GM23338 (cell line): ENCODE results near the gene PCSK4. TPM values are rescaled to one million over a fixed set of nuclear protein-coding genes. Genes with fewer than 3 reads are reported as not detected.

Source experiments
- ATAC-seq: fragments of 200-7000 bp; cut with Tn5 transposase; 3 replicates; pipeline ENCODE4 v1.9.1; 2020
- DNase-seq: peaks from one replicate; pipeline ENCODE4 v3.0.0-alpha.2; 2015; ENCODE audit warnings: low spot score
- H2AFZ ChIP-seq: fragments of 200-600 bp; sonication (generic); 2 replicates; pipeline ENCODE4 v1.8.0; 2016; ENCODE audit warnings: antibody characterized with exemption, mild to moderate bottlenecking, moderate library complexity
- H3F3A ChIP-seq: fragments of 200-600 bp; sonication (generic); replicated peaks from 2 replicates; pipeline ENCODE4 v1.8.0; 2017; ENCODE audit warnings: antibody characterized with exemption, mixed run types, low read depth
- H3K27ac ChIP-seq: fragments of 200-600 bp; sonication (generic); 2 replicates; pipeline ENCODE4 v1.6.1; 2016; ENCODE audit warnings: low read depth
- H3K27me3 ChIP-seq: fragments of 200-600 bp; sonication (generic); 2 replicates; pipeline ENCODE4 v1.8.0; 2016; ENCODE audit warnings: mild to moderate bottlenecking, mixed run types, moderate library complexity; ENCODE audit not compliant: insufficient read depth
- H3K36me3 ChIP-seq: fragments of 200-600 bp; sonication (generic); 2 replicates; pipeline ENCODE4 v1.8.0; 2016; ENCODE audit warnings: mild to moderate bottlenecking; ENCODE audit not compliant: insufficient read depth
- H3K4me1 ChIP-seq: fragments of 200-600 bp; sonication (generic); 2 replicates; pipeline ENCODE4 v1.8.0; 2016; ENCODE audit warnings: mild to moderate bottlenecking, moderate library complexity; ENCODE audit not compliant: insufficient read depth
- H3K4me2 ChIP-seq: fragments of 200-600 bp; sonication (generic); 2 replicates; pipeline ENCODE4 v1.7.1; 2017; ENCODE audit warnings: mixed run types
- H3K4me3 ChIP-seq: fragments of 200-600 bp; sonication (generic); 2 replicates; pipeline ENCODE4 v1.6.1; 2016; ENCODE audit warnings: mixed run types
- H3K79me2 ChIP-seq: fragments of 200-600 bp; sonication (generic); replicated peaks from 2 replicates; pipeline ENCODE4 v1.8.0; 2017; ENCODE audit warnings: mild to moderate bottlenecking; ENCODE audit not compliant: insufficient read depth
- H3K9me2 ChIP-seq: fragments of 200-600 bp; sonication (generic); 2 replicates; pipeline ENCODE4 v1.8.0; 2017; ENCODE audit not compliant: insufficient read depth
- H4K20me1 ChIP-seq: fragments of 200-600 bp; sonication (generic); replicated peaks from 2 replicates; pipeline ENCODE4 v1.8.0; 2017; ENCODE audit warnings: mild to moderate bottlenecking; ENCODE audit not compliant: insufficient read depth
- H3K27ac Mint-ChIP-seq: 2 replicates; pipeline ENCODE4 v1.8.0; 2020; ENCODE audit warnings: inconsistent platforms, mild to moderate bottlenecking, moderate library complexity, mixed read lengths
- H3K27me3 Mint-ChIP-seq: 3 replicates; pipeline ENCODE4 v1.8.0; 2022; ENCODE audit warnings: low read depth, mild to moderate bottlenecking, moderate library complexity, mixed read lengths, inconsistent platforms; ENCODE audit not compliant: insufficient read depth, poor library complexity
- H3K36me3 Mint-ChIP-seq: 3 replicates; pipeline ENCODE4 v1.8.0; 2021; ENCODE audit warnings: low read depth, mild to moderate bottlenecking, inconsistent platforms, moderate library complexity, mixed read lengths
- H3K4me1 Mint-ChIP-seq: 3 replicates; pipeline ENCODE4 v1.8.0; 2020; ENCODE audit warnings: mild to moderate bottlenecking, inconsistent platforms, mixed read lengths
- H3K4me3 Mint-ChIP-seq: 3 replicates; pipeline ENCODE4 v1.8.0; 2021; ENCODE audit warnings: moderate library complexity, mild to moderate bottlenecking, inconsistent platforms, mixed read lengths
- H3K9me3 Mint-ChIP-seq: 3 replicates; pipeline ENCODE4 v1.8.0; 2020; ENCODE audit warnings: moderate library complexity, mild to moderate bottlenecking, inconsistent platforms, mixed read lengths
- CREB1 ChIP-seq: fragments of 250-450 bp; sonication (Bioruptor Pico); IDR thresholded peaks from 2 replicates; pipeline ENCODE4 v1.5.0; 2020; ENCODE audit warnings: low read depth, mild to moderate bottlenecking, moderate library complexity
- CTCF ChIP-seq, 2 experiments: fragments of 200-600 bp in 1 of 2; sonication (generic) in 1 of 2; conservative IDR thresholded peaks; 2 replicates each; pipeline versions ENCODE4 v1.5.1 to v1.6.1; 2016 to 2017; ENCODE audit warnings: antibody characterized with exemption in 2 of 2, low read depth in 2 of 2, mild to moderate bottlenecking in 2 of 2, moderate library complexity in 1 of 2
- ETS1 ChIP-seq: IDR thresholded peaks from 2 replicates; pipeline ENCODE4 v1.6.1; 2016; ENCODE audit warnings: antibody characterized with exemption
- EZH2phosphoT487 ChIP-seq: fragments of 200-600 bp; sonication (generic); IDR thresholded peaks from one replicate; pipeline ENCODE4 v1.8.1; 2018; ENCODE audit warnings: antibody characterized with exemption; ENCODE audit not compliant: unreplicated experiment
- JUNB ChIP-seq: IDR thresholded peaks from one replicate; pipeline ENCODE4 v1.6.1; 2016; ENCODE audit warnings: antibody characterized with exemption; ENCODE audit not compliant: unreplicated experiment
- NANOG ChIP-seq: IDR thresholded peaks from 2 replicates; pipeline ENCODE4 v1.6.1; 2016; ENCODE audit warnings: antibody characterized with exemption, borderline replicate concordance
- POLR2AphosphoS5 ChIP-seq: IDR thresholded peaks from 2 replicates; pipeline ENCODE4 v1.6.1; 2016; ENCODE audit warnings: antibody characterized with exemption, low read depth
- ZNF331 ChIP-seq: fragments of 250-450 bp; sonication (Bioruptor Pico); IDR thresholded peaks from 2 replicates; pipeline ENCODE4 v1.5.0; 2020; ENCODE audit warnings: low read depth, mild to moderate bottlenecking, moderate library complexity
- polyA plus RNA-seq: library from polyadenylated mRNA; unstranded; fragments of >200 nt; fragmentation: Nextera tagmentation; extraction: Ambion mirVana; gene quantifications from 2 replicates; pipeline ENCODE4 v1.2.1, GENCODE V29; 2016
- total RNA-seq: library from RNA; depleted of rRNA; stranded (reverse); fragments of >200 nt; shearing (Covaris generic); gene quantifications from 2 replicates; pipeline ENCODE4 v1.2.3, GENCODE V29; 2014
- TF ChIP-seq, protein P1 (sequence below): fragments of 250-450 bp; sonication (Bioruptor Pico); IDR thresholded peaks from 2 replicates; pipeline ENCODE4 v1.5.0; 2020; ENCODE audit warnings: mild to moderate bottlenecking, moderate library complexity
- TF ChIP-seq, protein P2 (sequence below): IDR thresholded peaks from one replicate; pipeline ENCODE4 v1.6.1; 2018; ENCODE audit warnings: antibody characterized with exemption; ENCODE audit not compliant: unreplicated experiment

The PCSK4 gene
- total and polyA plus RNA-seq, 2 experiments from 2014 or later: 3.8 to 15.1 TPM

GRCh38 chr19:1483131-1483978 is 6.8 kb downstream of the PCSK4 start:
- no peak for TF ChIP-seq ZNF331 (CRISPR knock-in tag)
- TF ChIP-seq ETS1: no peak
- no peak for TF ChIP-seq NANOG
- no peak for TF ChIP-seq CTCF (conservative IDR thresholded peaks at IDR 0.05; ENCODE audit: low read depth in 2 of 2)
- no peak for TF ChIP-seq CREB1 (CRISPR knock-in tag)
- TF ChIP-seq, protein P1, sequence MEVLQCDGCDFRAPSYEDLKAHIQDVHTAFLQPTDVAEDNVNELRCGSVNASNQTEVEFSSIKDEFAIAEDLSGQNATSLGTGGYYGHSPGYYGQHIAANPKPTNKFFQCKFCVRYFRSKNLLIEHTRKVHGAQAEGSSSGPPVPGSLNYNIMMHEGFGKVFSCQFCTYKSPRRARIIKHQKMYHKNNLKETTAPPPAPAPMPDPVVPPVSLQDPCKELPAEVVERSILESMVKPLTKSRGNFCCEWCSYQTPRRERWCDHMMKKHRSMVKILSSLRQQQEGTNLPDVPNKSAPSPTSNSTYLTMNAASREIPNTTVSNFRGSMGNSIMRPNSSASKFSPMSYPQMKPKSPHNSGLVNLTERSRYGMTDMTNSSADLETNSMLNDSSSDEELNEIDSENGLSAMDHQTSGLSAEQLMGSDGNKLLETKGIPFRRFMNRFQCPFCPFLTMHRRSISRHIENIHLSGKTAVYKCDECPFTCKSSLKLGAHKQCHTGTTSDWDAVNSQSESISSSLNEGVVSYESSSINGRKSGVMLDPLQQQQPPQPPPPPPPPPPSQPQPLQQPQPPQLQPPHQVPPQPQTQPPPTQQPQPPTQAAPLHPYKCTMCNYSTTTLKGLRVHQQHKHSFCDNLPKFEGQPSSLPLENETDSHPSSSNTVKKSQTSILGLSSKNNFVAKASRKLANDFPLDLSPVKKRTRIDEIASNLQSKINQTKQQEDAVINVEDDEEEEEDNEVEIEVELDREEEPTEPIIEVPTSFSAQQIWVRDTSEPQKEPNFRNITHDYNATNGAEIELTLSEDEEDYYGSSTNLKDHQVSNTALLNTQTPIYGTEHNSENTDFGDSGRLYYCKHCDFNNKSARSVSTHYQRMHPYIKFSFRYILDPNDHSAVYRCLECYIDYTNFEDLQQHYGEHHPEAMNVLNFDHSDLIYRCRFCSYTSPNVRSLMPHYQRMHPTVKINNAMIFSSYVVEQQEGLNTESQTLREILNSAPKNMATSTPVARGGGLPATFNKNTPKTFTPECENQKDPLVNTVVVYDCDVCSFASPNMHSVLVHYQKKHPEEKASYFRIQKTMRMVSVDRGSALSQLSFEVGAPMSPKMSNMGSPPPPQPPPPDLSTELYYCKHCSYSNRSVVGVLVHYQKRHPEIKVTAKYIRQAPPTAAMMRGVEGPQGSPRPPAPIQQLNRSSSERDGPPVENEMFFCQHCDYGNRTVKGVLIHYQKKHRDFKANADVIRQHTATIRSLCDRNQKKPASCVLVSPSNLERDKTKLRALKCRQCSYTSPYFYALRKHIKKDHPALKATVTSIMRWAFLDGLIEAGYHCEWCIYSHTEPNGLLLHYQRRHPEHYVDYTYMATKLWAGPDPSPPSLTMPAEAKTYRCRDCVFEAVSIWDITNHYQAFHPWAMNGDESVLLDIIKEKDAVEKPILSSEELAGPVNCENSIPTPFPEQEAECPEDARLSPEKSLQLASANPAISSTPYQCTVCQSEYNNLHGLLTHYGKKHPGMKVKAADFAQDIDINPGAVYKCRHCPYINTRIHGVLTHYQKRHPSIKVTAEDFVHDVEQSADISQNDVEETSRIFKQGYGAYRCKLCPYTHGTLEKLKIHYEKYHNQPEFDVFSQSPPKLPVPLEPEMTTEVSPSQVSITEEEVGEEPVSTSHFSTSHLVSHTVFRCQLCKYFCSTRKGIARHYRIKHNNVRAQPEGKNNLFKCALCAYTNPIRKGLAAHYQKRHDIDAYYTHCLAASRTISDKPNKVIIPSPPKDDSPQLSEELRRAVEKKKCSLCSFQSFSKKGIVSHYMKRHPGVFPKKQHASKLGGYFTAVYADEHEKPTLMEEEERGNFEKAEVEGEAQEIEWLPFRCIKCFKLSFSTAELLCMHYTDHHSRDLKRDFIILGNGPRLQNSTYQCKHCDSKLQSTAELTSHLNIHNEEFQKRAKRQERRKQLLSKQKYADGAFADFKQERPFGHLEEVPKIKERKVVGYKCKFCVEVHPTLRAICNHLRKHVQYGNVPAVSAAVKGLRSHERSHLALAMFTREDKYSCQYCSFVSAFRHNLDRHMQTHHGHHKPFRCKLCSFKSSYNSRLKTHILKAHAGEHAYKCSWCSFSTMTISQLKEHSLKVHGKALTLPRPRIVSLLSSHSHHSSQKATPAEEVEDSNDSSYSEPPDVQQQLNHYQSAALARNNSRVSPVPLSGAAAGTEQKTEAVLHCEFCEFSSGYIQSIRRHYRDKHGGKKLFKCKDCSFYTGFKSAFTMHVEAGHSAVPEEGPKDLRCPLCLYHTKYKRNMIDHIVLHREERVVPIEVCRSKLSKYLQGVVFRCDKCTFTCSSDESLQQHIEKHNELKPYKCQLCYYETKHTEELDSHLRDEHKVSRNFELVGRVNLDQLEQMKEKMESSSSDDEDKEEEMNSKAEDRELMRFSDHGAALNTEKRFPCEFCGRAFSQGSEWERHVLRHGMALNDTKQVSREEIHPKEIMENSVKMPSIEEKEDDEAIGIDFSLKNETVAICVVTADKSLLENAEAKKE: no peak
- no peak for TF ChIP-seq EZH2phosphoT487
- TF ChIP-seq POLR2AphosphoS5: no peak
- no peak for TF ChIP-seq JUNB
- TF ChIP-seq, protein P2, sequence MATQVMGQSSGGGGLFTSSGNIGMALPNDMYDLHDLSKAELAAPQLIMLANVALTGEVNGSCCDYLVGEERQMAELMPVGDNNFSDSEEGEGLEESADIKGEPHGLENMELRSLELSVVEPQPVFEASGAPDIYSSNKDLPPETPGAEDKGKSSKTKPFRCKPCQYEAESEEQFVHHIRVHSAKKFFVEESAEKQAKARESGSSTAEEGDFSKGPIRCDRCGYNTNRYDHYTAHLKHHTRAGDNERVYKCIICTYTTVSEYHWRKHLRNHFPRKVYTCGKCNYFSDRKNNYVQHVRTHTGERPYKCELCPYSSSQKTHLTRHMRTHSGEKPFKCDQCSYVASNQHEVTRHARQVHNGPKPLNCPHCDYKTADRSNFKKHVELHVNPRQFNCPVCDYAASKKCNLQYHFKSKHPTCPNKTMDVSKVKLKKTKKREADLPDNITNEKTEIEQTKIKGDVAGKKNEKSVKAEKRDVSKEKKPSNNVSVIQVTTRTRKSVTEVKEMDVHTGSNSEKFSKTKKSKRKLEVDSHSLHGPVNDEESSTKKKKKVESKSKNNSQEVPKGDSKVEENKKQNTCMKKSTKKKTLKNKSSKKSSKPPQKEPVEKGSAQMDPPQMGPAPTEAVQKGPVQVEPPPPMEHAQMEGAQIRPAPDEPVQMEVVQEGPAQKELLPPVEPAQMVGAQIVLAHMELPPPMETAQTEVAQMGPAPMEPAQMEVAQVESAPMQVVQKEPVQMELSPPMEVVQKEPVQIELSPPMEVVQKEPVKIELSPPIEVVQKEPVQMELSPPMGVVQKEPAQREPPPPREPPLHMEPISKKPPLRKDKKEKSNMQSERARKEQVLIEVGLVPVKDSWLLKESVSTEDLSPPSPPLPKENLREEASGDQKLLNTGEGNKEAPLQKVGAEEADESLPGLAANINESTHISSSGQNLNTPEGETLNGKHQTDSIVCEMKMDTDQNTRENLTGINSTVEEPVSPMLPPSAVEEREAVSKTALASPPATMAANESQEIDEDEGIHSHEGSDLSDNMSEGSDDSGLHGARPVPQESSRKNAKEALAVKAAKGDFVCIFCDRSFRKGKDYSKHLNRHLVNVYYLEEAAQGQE: no peak
- Mint-ChIP-seq H3K4me3 (no peak overlapping the region), H3K9me3 (no peaks in the 10 kb centered on the region; the same call in 2 of the 3 replicates), H3K27ac (no peak overlapping the region), H3K27me3 (peaks cover 7% of the 10 kb centered on the region), H3K4me1 (no peaks in the 10 kb centered on the region; the same call in 1 of the 3 replicates), H3K36me3 (no peaks in the 10 kb centered on the region; the same call in 1 of the 3 replicates)
- ATAC-seq (no peak), DNase-seq (no peak)
- no peak overlapping the region for H3K4me2 ChIP-seq
- H3F3A ChIP-seq: 0 out of 2 replicates have a peak, but pooled peaks cover 5% of the 10 kb centered on the region
- H3K27ac ChIP-seq: no peak overlapping the region
- peaks cover under 1% of the 10 kb centered on the region; the same call in 1 of the 2 replicates for H3K4me1 ChIP-seq
- H3K4me3 ChIP-seq: no peak overlapping the region
- H3K79me2 ChIP-seq: peaks cover 2% of the 10 kb centered on the region
- no peaks in the 10 kb centered on the region for H3K27me3 ChIP-seq
- no peak overlapping the region for H2AFZ ChIP-seq
- H3K9me2 ChIP-seq: no peaks in the 10 kb centered on the region
- H3K36me3 ChIP-seq: no peaks in the 10 kb centered on the region
- H4K20me1 ChIP-seq: no peaks in the 10 kb centered on the region; the same call in 1 of the 2 replicates
